GM19372 (cell line): Measurements from ENCODE around the gene ZSCAN5B.

ENCODE experiments used
- ATAC-seq: cut with Tn5 transposase; IDR thresholded peaks from one replicate; pipeline ENCODE4 v1.9.1; 2021; ENCODE audit warnings: mild to moderate bottlenecking, low read depth, moderate library complexity; ENCODE audit not compliant: unreplicated experiment

The ZSCAN5B gene

DNA sequence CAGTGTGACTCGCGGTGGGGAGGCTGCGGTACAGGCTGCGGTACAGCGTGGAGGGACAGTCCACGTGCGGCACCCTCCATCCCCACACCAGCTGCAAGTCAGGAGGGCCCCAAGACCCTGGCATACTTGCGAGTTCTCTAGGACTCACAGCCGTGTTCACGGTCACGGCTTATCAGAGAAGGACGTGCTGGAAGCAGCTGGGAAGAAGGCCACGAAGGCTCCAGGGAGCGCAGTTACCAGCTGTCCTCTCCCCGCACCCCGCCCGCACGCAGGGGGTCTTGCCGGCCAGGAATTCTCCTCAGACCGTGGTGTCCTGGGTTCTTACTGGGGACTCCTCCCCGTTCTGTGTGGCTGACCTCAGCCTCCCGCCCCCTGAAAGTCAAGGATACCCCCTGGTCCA is 50.3 kb downstream of the ZSCAN5B start:
- no peak for ATAC-seq

GRCh38 chr19:56146904-56147303 is 50.7 kb downstream of the ZSCAN5B start:
- no peak for ATAC-seq

DNA sequence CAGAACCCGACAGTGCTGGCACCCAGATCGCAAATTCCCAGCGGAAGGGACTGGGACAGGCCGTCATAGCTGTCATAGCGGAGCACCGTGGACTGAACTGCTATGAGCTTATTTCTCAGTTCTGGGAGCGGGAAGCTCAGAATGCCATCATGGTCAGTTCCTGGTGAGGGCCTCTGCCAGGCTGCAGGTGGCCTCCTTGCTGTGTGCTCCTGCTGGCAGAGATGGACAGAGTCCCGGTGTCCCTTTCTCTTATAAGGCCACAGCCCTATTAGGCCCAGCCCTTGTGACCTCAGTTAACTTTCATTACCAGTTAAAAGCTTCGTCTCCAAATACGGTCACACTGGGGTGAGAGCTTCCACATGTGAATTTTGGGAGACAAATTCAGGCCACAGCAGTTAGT is 51.9 kb downstream of the ZSCAN5B start:
- no peak for ATAC-seq

DNA sequence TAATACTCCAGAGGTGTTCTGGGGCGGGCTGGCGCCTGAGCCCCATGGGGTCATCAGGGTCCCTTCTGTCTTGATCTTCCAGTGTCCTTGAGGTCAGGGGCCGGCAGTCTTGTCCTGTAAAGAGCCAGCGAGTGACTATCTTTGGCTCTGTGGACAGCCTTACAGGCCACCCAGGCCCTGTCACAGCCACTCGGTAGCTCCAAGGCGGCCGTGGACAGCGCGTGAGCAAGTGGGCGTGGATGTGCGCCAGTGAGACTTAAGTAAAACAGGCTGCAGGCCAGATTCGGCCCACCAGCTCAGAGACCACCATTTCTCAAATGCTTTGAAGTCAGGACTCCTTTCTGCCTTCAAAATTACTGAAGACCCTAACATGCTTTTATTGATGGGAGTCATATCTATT is 52.8 kb downstream of the ZSCAN5B start:
- ATAC-seq = no peak

- no peak for ATAC-seq
These were observed 53.2 kb downstream of the ZSCAN5B start for GRCh38 chr19:56144376-56144775.

DNA sequence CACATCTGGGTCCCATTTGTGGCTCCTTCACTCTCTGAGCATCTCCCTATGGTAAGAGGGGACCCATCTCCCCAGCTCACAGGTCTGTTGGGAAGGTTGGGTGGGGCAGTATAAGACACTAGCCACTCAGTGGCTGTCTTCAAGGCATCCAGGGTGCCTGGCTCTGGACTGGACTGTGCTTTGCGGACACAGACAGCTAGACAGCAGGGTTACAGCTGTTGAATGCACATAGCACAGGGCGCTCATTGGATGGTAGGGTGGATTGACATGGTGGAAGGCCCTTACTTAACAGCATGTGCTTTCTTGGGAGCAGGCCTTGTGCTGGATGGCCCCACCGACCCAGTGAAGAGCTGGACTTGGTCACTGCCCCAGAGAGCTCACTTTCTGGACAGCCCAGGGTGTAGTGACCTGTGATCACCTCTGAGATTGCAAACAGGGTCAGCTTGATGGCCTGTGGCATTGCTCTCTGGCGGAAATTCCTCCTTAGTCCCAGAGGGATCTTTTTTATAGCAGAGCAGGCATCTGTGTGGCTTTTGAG is 54.6 kb downstream of the ZSCAN5B start:
- no peak for ATAC-seq

DNA sequence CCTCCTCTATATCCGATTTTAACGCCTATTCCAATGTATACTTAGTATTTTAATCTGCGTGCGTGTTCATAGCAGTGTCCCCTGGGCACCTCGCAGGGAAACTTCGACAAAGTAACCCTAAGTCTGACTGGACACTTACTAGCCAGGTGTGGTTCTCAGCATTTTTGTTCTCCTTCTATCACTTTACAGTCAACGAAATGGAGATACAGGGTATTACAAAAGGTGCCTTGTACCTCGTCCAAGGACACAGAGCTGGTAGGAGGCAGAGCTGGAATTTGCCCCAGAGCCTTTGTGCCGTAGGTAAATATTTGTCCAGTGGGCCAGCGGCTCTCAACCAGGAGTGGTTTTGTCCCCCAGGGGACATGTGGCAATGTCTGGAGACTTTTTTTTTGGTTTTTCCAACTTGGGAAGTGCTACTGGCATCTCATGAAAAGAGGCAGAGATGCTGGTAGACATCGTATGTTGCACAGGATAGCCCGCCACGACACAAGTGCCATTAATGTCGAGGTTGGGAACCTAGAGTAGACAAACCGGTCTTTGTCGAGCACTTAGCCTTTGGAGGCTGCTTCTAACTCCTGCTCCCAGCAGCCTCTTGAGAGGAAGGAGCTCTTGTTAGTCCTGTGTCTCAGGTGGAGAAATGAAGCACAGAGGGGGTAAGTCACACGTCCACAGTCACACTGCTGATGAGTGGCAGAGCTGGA is 55.3 kb downstream of the ZSCAN5B start:
- ATAC-seq = no peak

DNA sequence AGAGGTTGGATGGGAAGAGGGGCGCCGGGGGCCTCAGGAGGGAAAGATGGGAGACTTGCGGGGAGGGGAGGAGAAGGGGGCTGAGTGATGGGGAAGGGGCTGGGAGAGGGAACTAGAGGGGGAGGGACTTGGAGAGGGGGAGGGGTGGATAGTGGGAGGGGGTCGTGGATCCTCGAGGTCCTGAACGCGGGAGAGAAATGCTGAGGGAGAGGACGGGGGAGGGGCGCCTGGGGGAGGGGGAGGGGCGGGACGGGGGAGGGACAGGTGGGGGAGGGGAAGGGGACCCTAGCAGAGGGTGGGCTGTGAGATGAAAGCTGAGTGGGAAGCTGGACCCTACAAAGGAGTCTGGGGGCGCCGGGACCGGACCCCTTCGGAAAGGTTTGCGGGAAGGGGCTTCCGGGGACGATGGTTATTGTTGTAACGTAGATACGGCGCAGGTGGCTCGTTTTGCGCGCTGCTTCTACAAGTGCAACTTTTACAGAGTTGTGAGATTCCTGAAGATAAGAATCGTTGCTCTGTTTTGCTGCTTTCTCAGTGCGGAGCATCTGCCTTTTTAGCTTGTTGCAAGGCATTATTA is 56.1 kb downstream of the ZSCAN5B start:
- no peak for ATAC-seq

DNA sequence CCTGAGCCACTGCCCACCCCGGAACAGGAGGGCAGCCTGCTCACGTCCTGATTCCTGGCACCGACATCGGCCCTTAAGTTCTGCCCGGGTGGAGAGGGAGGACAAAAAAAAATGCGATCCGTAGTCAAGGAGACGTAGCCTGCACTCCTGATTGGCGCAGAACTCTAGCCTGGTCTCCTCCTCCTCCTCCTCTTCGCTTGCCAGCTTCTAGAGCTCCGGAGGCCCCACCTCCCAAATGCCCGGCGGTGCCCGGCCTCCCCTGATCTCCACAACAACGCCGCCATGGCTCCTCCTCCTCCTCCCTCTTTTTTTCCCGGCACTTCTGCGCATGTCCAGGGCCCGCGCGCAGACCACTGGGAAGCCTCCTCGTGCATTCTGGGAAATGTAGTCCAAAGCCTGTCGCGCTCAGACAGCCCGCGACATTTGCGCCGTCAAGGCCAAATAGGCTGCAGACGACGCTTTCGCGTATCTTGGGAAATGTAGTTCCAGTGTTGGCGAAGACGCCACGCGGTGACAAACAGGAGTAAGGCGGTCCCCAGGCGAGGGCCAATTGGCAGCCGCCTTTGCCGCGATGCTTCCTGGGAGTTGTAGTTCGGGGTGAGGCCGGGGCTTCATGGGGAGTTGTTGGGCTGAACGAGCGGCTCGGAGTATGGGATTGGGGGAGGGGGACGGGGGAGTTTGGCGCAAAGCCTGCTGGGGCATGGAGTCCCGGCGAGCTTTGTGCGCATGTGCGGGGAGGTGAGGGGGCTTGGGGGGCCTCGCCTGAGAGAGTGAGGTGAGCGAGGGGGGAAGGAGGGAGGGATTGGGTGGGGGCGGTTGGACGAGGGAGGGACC is 56.8 kb downstream of the ZSCAN5B start, which contains the start of gene ZNF444:
ZNF444 (plus strand) TSS at position 705 of the 834 bp plus-strand sequence. CDS start 5,625 bp downstream, outside the sequence.
- peak; percentile 85 for ATAC-seq

- no peak for ATAC-seq
These were observed 57.6 kb downstream of the ZSCAN5B start for GRCh38 chr19:56139847-56140582.
